NCI-H446 (cell line): Measurements from ENCODE around the gene ANAPC5.
"Not testable (repeated sequence)": the region's sequence is repeated elsewhere in the genome, so short reads cannot be mapped to it uniquely, and the experiment has no call there.

Experiments
- DNase-seq, 2 experiments: peaks; one replicate each; lab custom pipeline; 2025; lab: John Stamatoyannopoulos, UW

ANAPC5 gene

GRCh38 chr12:121310231-121310630, 42.0 kb downstream of the ANAPC5 start:
- not testable (repeated sequence) for DNase-seq

DNA sequence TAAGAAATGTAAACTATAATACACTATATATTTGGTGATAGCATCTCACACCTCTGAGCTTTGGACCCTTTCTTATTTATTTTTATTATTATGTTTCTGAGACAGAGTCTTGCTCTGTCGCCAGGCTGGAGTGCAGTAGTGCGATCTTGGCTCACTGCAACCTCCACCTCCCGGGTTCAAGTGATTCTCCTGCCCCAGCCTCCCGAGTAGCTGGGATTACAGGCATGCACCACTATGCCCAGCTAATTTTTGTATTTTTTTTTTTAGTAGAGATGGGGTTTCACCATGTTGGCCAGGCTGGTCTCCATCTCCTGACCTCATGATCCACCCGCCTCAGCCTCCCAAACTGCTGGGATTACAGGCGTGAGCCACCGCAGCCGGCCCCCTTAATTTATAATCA, 44.8 kb downstream of the ANAPC5 start:
- DNase-seq: not testable (repeated sequence)

DNA sequence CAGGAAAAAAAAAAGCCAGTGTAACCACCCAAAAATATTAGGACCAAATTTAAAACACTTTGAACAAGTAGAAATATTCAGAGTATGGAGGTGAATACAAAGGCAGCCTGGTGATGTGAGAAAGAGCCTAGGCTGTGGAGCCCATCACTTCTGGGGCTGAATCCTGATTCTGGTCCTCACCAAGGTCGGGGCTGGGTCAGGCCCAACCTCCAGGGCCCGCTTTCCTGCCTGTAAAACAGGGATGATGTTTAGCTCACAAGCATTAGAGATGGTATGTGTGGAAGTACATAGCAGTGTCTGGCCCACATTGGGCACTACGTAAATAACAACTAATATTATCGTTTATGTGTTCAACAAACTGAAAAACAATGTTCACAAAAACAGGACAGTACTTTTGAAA, 47.9 kb downstream of the ANAPC5 start:
- no peak for DNase-seq

GRCh38 chr12:121301876-121302275, 50.3 kb downstream of the ANAPC5 start:
- DNase-seq: no peak

DNA sequence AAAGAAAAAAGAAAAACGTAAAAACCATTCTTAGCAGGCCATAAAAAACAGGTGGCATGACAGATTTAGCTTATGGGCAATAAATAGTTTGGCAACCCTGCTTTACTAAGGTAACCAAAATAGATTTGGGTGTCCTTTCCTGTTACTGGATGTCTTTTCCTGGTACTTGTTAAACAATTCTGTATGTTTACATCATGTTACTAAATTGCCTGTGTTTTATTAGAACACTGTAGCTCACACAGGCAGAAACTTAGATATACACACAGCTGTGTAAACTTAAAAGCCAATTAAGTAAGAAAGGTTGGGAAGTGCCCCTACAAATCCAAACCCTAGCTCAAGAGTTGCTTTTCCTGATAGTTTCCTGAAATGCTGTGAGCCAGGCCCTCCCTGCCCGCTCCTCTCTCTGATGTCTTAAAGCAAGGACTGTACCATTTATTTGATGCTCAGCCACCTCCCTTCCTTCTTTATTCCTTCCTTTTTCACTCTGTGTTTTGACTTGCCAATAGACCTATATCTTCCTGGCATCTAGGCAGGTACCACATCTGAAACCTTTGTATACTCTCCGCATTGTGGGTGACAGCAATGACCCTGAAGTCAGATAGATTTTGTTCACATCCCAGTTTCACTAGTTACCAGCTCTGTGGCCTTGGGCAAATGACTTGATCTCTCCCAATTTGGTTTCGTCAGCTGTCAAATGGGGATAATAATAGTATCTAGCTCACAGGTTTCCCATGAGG, 52.0 kb downstream of the ANAPC5 start:
- no peak for DNase-seq

- no peak for DNase-seq
Observed at GRCh38 chr12:121299662-121300061, 52.5 kb downstream of the ANAPC5 start.

GRCh38 chr12:121298411-121298810, 53.8 kb downstream of the ANAPC5 start:
- not testable (repeated sequence) for DNase-seq

DNA sequence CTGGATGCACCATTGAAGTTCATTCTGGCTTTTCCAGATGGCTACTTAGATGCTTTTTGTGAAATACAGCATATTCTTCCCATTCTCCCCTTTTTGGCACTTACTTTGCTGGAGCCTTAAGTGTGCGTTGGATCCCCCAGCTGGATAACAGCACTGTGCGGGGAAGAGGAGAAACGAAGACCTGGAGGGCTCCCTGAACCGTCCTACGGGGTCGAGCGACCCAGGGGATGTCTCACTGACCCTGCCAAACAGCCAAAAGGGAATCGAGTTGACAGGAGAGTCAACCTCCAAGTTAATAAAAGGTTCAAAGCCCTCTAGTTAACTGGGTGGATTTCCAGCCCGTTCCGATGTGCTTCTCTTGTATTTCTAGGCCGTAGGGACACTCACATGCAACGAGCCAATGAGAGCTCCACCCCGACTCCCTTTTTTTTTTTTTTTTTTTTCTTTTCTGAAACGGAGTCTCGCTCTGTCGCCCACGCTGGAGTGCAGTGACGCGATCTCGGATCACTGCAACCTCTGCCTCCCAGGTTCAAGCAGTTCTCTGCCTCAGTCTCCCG, 54.7 kb downstream of the ANAPC5 start:
- no peak for DNase-seq

- peak; percentile 25 to 88 for DNase-seq
Observed at GRCh38 chr12:121296618-121297434, 55.4 kb downstream of the ANAPC5 start, which contains the start of gene CAMKK2. Gene CAMKK2, minus strand, starts transcription at chr12:121296709. Its CDS starts 22,183 bp downstream, at chr12:121274526.

- peak in 1 of 2 experiments; percentile 18 for DNase-seq
Observed at GRCh38 chr12:121295746-121296617, 56.2 kb downstream of the ANAPC5 start.

DNA sequence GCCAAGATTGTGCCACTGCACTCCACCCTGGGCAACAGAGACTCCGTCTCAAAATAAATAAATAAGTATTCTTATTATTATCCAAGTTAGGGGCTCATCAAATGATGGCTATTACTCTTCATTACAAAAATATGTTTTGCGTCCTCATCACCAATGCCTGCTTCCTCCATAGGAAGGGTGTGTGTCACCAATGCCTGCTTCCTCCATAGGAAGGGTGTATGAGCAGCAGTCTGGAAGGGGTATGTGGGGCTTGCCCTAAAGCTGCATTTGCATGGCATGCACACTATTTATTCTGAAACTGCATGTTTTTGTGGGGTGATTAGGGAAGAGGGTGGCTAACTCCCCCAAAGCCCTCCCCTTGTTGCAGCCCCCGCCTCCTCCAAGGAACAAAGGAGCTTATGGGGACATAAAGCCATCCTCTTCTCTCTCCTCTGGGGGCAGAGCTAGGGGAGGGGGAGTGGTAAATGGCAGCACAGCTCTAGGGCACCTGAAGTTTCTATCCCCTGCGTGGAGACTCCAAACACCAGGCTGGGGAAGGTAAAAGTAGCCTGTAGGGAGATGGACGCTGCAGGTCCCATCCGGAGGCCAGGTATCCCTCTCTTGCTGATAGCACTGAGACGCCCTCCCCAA, 57.0 kb downstream of the ANAPC5 start:
- DNase-seq: no peak

DNA sequence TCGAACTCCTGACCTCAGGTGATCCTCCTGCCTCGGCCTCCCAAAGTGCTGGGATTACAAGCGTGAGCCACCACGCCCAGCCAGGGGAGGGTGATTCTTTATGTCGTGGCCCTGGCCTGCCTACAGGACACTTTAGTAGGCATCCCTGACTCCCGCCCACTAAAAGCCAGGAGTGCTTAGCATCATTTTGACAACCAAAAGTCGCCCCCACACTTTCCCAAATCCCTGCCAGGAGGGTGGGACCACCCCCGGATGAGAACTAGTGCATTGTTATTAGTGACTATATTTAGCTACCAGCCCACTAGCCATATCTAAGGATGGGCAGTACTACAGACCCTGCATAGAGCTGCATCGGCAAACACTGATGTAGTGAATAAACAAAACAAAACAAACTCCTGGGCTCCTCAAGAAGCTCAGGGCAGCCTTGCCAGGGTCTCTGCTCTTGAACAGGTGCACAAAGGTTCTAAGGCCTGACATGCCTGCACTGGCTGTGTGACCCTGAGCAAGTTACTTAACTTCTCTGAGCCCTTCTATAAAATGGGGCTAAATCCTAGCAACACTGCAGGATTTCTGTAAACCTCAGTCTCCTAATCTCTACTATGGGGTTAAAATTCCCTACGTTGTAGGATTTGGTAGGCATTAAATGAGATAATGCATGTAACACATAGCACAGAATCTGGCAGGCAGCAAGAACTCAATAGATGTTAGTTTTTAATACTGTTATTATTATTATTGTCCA, 57.9 kb downstream of the ANAPC5 start:
- DNase-seq: no peak

- no peak for DNase-seq
Observed at GRCh38 chr12:121293603-121294002, 58.6 kb downstream of the ANAPC5 start.

- no peak for DNase-seq
Observed at GRCh38 chr12:121290410-121290809, 61.8 kb downstream of the ANAPC5 start.

GRCh38 chr12:121289962-121290361, 62.2 kb downstream of the ANAPC5 start:
- DNase-seq: no peak

DNA sequence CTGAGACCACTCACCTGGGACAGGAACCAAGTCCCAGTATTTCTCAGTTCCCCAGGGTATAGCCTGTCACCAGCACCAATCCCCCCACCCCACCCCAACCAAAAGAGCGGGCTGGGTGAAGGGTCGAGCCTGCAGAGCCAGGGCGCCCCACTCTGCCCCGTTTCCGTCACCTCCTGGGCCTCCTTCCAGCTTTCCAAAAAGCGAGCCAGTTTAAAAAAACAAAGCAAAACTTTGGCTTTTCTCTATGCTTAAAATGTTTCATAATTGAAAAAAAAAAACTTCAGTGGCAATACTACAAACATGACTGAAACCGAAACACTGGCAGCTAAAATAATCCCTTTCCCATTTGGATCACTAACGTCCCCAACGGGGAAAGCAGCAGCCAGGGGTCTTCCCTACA, 63.2 kb downstream of the ANAPC5 start:
- no peak for DNase-seq

DNA sequence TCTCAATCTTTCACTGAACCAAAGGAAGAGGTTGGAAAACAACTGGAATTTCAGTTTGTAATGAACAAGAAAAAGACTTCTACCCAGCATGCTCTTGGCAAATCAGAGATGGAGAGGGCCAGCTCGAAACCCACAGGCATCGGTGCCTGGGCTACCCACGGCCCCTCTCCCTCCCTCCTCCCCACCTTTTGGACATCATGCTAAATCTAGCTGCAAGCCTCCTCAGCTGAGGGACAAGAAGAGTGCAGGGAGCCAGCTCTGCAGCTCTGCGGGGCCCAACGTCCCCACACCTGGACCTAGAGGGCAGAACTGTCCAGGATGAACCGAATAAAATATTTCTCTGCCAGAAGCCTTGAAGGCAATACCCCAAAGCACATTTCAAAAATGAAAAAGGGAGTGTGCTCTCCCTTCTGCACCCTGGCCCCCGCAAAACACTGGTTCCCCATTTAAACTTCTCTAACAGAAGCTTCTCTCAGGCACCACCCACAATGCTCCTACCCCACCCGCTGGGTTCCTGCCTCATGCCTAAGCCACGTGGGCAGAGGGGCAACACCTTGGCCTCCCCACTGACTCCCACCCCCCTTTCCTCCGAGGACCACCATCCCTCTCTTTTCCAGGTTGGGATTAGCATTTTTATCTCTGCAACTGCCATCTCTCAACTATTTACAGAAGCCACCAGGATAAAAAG, 63.9 kb downstream of the ANAPC5 start:
- no peak for DNase-seq

- no peak for DNase-seq
Observed at GRCh38 chr12:121287267-121287954, 64.8 kb downstream of the ANAPC5 start.

- DNase-seq: no peak
Observed at GRCh38 chr12:121285856-121286255, 66.4 kb downstream of the ANAPC5 start.
